ENCODE measurements around the gene MAP7D3. TPM values are rescaled to one million over a fixed set of nuclear protein-coding genes. Genes with fewer than 3 reads are reported as not detected.

The MAP7D3 gene
- total and polyA plus RNA-seq, 3 experiments from 2014 or later: 6.2 to 19.0 (median 18.7) TPM

GRCh38 chrX:136183917-136184316 is 67.3 kb downstream of the MAP7D3 start:
- Mint-ChIP-seq H3K27ac (no peak overlapping the region), H3K4me1 (no peaks in the 10 kb centered on the region), H3K36me3 (no peaks in the 10 kb centered on the region), H3K9me3 (no peaks in the 10 kb centered on the region), H3K27me3 (peaks cover 0 to 2% of the 10 kb centered on the region in 2 donors), H3K4me3 (no peak overlapping the region)
- Histone ChIP-seq H3K36me3 (ENCODE audit: insufficient read depth, low read length) (no peaks in the 10 kb centered on the region), H3K27me3 (ENCODE audit: insufficient read depth, low read length, poor library complexity, severe bottlenecking) (no peaks in the 10 kb centered on the region), H3K27ac (ENCODE audit: low read depth, low read length) (no peak overlapping the region), H3K4me3 (ENCODE audit: low read length) (no peak overlapping the region), H3K9me3 (ENCODE audit: low read length) (no peaks in the 10 kb centered on the region), H3K4me1 (ENCODE audit: insufficient read depth, low read length) (no peaks in the 10 kb centered on the region)
- DNase-seq: no peak
- ChIA-PET POLR2A (no interaction called here), CTCF (no interaction called here)

GRCh38 chrX:136183172-136183571 is 68.0 kb downstream of the MAP7D3 start:
- no peak overlapping the region for H3K4me3 ChIP-seq (ENCODE audit: low read length)
- H3K4me1 ChIP-seq (ENCODE audit: insufficient read depth, low read length): no peaks in the 10 kb centered on the region
- H3K9me3 ChIP-seq (ENCODE audit: low read length): no peaks in the 10 kb centered on the region
- H3K9me3 Mint-ChIP-seq: no peaks in the 10 kb centered on the region
- DNase-seq: no peak
- no peak overlapping the region for H3K27ac ChIP-seq (ENCODE audit: low read depth, low read length)
- H3K36me3 Mint-ChIP-seq: no peaks in the 10 kb centered on the region
- POLR2A ChIA-PET: no interaction called here
- H3K36me3 ChIP-seq (ENCODE audit: insufficient read depth, low read length): no peaks in the 10 kb centered on the region
- H3K4me1 Mint-ChIP-seq: no peaks in the 10 kb centered on the region
- H3K27me3 Mint-ChIP-seq: peaks cover 0 to 2% of the 10 kb centered on the region in 2 donors
- CTCF ChIA-PET: no interaction called here
- no peak overlapping the region for H3K27ac Mint-ChIP-seq
- no peaks in the 10 kb centered on the region for H3K27me3 ChIP-seq (ENCODE audit: insufficient read depth, low read length, poor library complexity, severe bottlenecking)
- no peak overlapping the region for H3K4me3 Mint-ChIP-seq

GRCh38 chrX:136182414-136182813 is 68.8 kb downstream of the MAP7D3 start:
- Histone ChIP-seq H3K9me3 (ENCODE audit: low read length) (no peaks in the 10 kb centered on the region), H3K4me1 (ENCODE audit: insufficient read depth, low read length) (no peaks in the 10 kb centered on the region), H3K27ac (ENCODE audit: low read depth, low read length) (no peak overlapping the region), H3K4me3 (ENCODE audit: low read length) (no peak overlapping the region), H3K27me3 (ENCODE audit: insufficient read depth, low read length, poor library complexity, severe bottlenecking) (no peaks in the 10 kb centered on the region), H3K36me3 (ENCODE audit: insufficient read depth, low read length) (no peaks in the 10 kb centered on the region)
- H3K4me3 Mint-ChIP-seq: no peak overlapping the region
- H3K9me3 Mint-ChIP-seq: no peaks in the 10 kb centered on the region
- ChIA-PET POLR2A (no interaction called here), CTCF (no interaction called here)
- H3K27ac Mint-ChIP-seq: no peak overlapping the region
- H3K4me1 Mint-ChIP-seq: no peaks in the 10 kb centered on the region
- H3K27me3 Mint-ChIP-seq: peaks cover 0 to 2% of the 10 kb centered on the region in 2 donors
- no peak for DNase-seq
- no peaks in the 10 kb centered on the region for H3K36me3 Mint-ChIP-seq

GRCh38 chrX:136179133-136179532 is 72.1 kb downstream of the MAP7D3 start:
- POLR2A ChIA-PET: no interaction called here
- CTCF ChIA-PET: no interaction called here

GRCh38 chrX:136176399-136176825 is 74.8 kb downstream of the MAP7D3 start:
- no peak overlapping the region for H3K27ac ChIP-seq (ENCODE audit: low read depth, low read length)
- no peak overlapping the region for H3K27ac Mint-ChIP-seq
- H3K4me3 ChIP-seq (ENCODE audit: low read length): no peak overlapping the region
- DNase-seq: no peak
- no peaks in the 10 kb centered on the region for H3K4me1 Mint-ChIP-seq
- peaks cover 0 to 1% (median 0%) of the 10 kb centered on the region in 3 donors for H3K36me3 Mint-ChIP-seq
- POLR2A ChIA-PET: no interaction called here
- no peak overlapping the region for H3K4me3 Mint-ChIP-seq
- H3K9me3 ChIP-seq (ENCODE audit: low read length): no peaks in the 10 kb centered on the region
- CTCF ChIA-PET: no interaction called here
- no peaks in the 10 kb centered on the region for H3K36me3 ChIP-seq (ENCODE audit: insufficient read depth, low read length)
- H3K27me3 Mint-ChIP-seq: no peaks in the 10 kb centered on the region
- H3K9me3 Mint-ChIP-seq: no peaks in the 10 kb centered on the region
- H3K4me1 ChIP-seq (ENCODE audit: insufficient read depth, low read length): no peaks in the 10 kb centered on the region
- H3K27me3 ChIP-seq (ENCODE audit: insufficient read depth, low read length, poor library complexity, severe bottlenecking): no peaks in the 10 kb centered on the region

More at GRCh38 chrX:136179133-136179532, 72.1 kb downstream of the MAP7D3 start:
- H3K4me3 Mint-ChIP-seq: no peak overlapping the region
- Histone ChIP-seq H3K9me3 (ENCODE audit: low read length) (no peaks in the 10 kb centered on the region), H3K27ac (ENCODE audit: low read depth, low read length) (no peak overlapping the region), H3K27me3 (ENCODE audit: insufficient read depth, low read length, poor library complexity, severe bottlenecking) (no peaks in the 10 kb centered on the region), H3K4me1 (ENCODE audit: insufficient read depth, low read length) (no peaks in the 10 kb centered on the region), H3K36me3 (ENCODE audit: insufficient read depth, low read length) (no peaks in the 10 kb centered on the region), H3K4me3 (ENCODE audit: low read length) (no peak overlapping the region)
- peaks cover 0 to 2% of the 10 kb centered on the region in 2 donors for H3K27me3 Mint-ChIP-seq
- no peak overlapping the region for H3K27ac Mint-ChIP-seq
- no peak for DNase-seq
- H3K4me1 Mint-ChIP-seq: no peaks in the 10 kb centered on the region
- no peaks in the 10 kb centered on the region for H3K36me3 Mint-ChIP-seq
- H3K9me3 Mint-ChIP-seq: no peaks in the 10 kb centered on the region

- no peaks in the 10 kb centered on the region for H3K27me3 ChIP-seq (ENCODE audit: insufficient read depth, low read length, poor library complexity, severe bottlenecking)
- H3K4me3 Mint-ChIP-seq: no peak overlapping the region
- DNase-seq: no peak
- no peak overlapping the region for H3K27ac Mint-ChIP-seq
- no peak overlapping the region for H3K27ac ChIP-seq (ENCODE audit: low read depth, low read length)
- H3K4me1 ChIP-seq (ENCODE audit: insufficient read depth, low read length): no peaks in the 10 kb centered on the region
- no peaks in the 10 kb centered on the region for H3K9me3 ChIP-seq (ENCODE audit: low read length)
- peaks cover 0 to 3% of the 10 kb centered on the region in 2 donors for H3K27me3 Mint-ChIP-seq
- peaks cover 0 to 1% (median 0%) of the 10 kb centered on the region in 3 donors for H3K36me3 Mint-ChIP-seq
- H3K4me3 ChIP-seq (ENCODE audit: low read length): no peak overlapping the region
- no peaks in the 10 kb centered on the region for H3K36me3 ChIP-seq (ENCODE audit: insufficient read depth, low read length)
- H3K4me1 Mint-ChIP-seq: no peaks in the 10 kb centered on the region
- ChIA-PET CTCF (no interaction called here), POLR2A (no interaction called here)
- no peaks in the 10 kb centered on the region for H3K9me3 Mint-ChIP-seq
These were observed 79.8 kb downstream of the MAP7D3 start for GRCh38 chrX:136171420-136171819.

GRCh38 chrX:136170139-136170800 is 80.9 kb downstream of the MAP7D3 start:
- POLR2A ChIA-PET: no interaction called here
- Mint-ChIP-seq H3K27ac (no peak overlapping the region), H3K36me3 (peaks cover 0 to 1% (median 0%) of the 10 kb centered on the region in 3 donors), H3K27me3 (peaks cover 0 to 3% of the 10 kb centered on the region in 2 donors), H3K4me1 (no peaks in the 10 kb centered on the region), H3K4me3 (no peak overlapping the region), H3K9me3 (no peaks in the 10 kb centered on the region)
- H3K27ac ChIP-seq (ENCODE audit: low read depth, low read length): no peak overlapping the region
- H3K36me3 ChIP-seq (ENCODE audit: insufficient read depth, low read length): no peaks in the 10 kb centered on the region
- no peak overlapping the region for H3K4me3 ChIP-seq (ENCODE audit: low read length)
- no peaks in the 10 kb centered on the region for H3K9me3 ChIP-seq (ENCODE audit: low read length)
- no peaks in the 10 kb centered on the region for H3K4me1 ChIP-seq (ENCODE audit: insufficient read depth, low read length)
- CTCF ChIA-PET: no interaction called here
- no peak for DNase-seq
- no peaks in the 10 kb centered on the region for H3K27me3 ChIP-seq (ENCODE audit: insufficient read depth, low read length, poor library complexity, severe bottlenecking)

- peaks cover 0 to 3% of the 10 kb centered on the region in 2 donors for H3K27me3 Mint-ChIP-seq
- CTCF ChIA-PET: no interaction called here
These were observed 82.1 kb downstream of the MAP7D3 start for GRCh38 chrX:136168929-136169735.

More at GRCh38 chrX:136168929-136169735, 82.1 kb downstream of the MAP7D3 start:
- H3K27me3 ChIP-seq (ENCODE audit: insufficient read depth, low read length, poor library complexity, severe bottlenecking): no peaks in the 10 kb centered on the region
- Mint-ChIP-seq H3K36me3 (peaks cover 0 to 1% (median 0%) of the 10 kb centered on the region in 3 donors), H3K27ac (no peak overlapping the region), H3K4me3 (no peak overlapping the region), H3K4me1 (no peaks in the 10 kb centered on the region), H3K9me3 (no peaks in the 10 kb centered on the region)
- POLR2A ChIA-PET: no interaction called here
- H3K36me3 ChIP-seq (ENCODE audit: insufficient read depth, low read length): no peaks in the 10 kb centered on the region
- no peak for DNase-seq
- H3K4me3 ChIP-seq (ENCODE audit: low read length): no peak overlapping the region
- H3K9me3 ChIP-seq (ENCODE audit: low read length): no peaks in the 10 kb centered on the region
- no peak overlapping the region for H3K27ac ChIP-seq (ENCODE audit: low read depth, low read length)
- no peaks in the 10 kb centered on the region for H3K4me1 ChIP-seq (ENCODE audit: insufficient read depth, low read length)

Data from CD8-positive, alpha-beta memory T cell (primary cell).